B cell (primary cell): Measurements from ENCODE around the gene CREBBP. TPM values are rescaled to one million over a fixed set of nuclear protein-coding genes. Genes with fewer than 3 reads are reported as not detected.

ENCODE experiments used
- ATAC-seq: fragments of 200-7000 bp; cut with Tn5 transposase; one replicate; pipeline ENCODE4 v1.10.0; 2021; ENCODE audit warnings: low read depth, mild to moderate bottlenecking, moderate number of reproducible peaks, moderate library complexity
- CTCF ChIA-PET: fragments of 350-600 bp; sonication (Branson Sonifier 250); formaldehyde crosslinking; loops from one replicate; lab custom pipeline; 2021; ENCODE audit warnings: antibody characterized with exemption, inconsistent platforms; lab: Charles Lee
- POLR2A ChIA-PET: fragments of 350-600 bp; sonication (Branson Sonifier 250); formaldehyde crosslinking; loops from one replicate; lab custom pipeline; 2021; ENCODE audit warnings: antibody characterized with exemption; lab: Charles Lee
- DNase-seq: peaks from one replicate; pipeline ENCODE4 v3.0.0; 2013
- H2AFZ ChIP-seq: 2 replicates; pipeline ENCODE4 v1.6.1; 2012; ENCODE audit warnings: mild to moderate bottlenecking, low read depth, low read length; ENCODE audit not compliant: insufficient read depth, poor library complexity, severe bottlenecking
- H3K27ac ChIP-seq, 2 donors: 1 replicate in 1 of 2; 2 replicates in 1 of 2; pipeline ENCODE4 v1.5.1; 2012 to 2013; ENCODE audit warnings: low read length in 2 of 2, mild to moderate bottlenecking in 2 of 2, moderate library complexity in 1 of 2
- H3K27me3 ChIP-seq, 4 experiments: fragments of 200-600 bp in 1 of 4; sonication (generic) in 1 of 4; replicated peaks in 1 of 4; 1 replicate in 2 of 4; 2 replicates in 2 of 4; pipeline versions ENCODE4 v1.6.1 to v1.7.0; 2013 to 2016; ENCODE audit warnings: low read length in 3 of 4, mild to moderate bottlenecking in 2 of 4, mixed read lengths in 1 of 4, moderate library complexity in 1 of 4; ENCODE audit not compliant: insufficient read depth in 4 of 4, control insufficient read depth in 3 of 4; ENCODE audit errors: control extremely low read depth in 1 of 4
- H3K36me3 ChIP-seq, 2 experiments: replicated peaks in 1 of 2; 1 replicate in 1 of 2; 2 replicates in 1 of 2; pipeline versions ENCODE4 v1.6.1 to v1.7.1; 2013; ENCODE audit warnings: low read length in 1 of 2; ENCODE audit not compliant: insufficient read depth in 2 of 2, control insufficient read depth in 1 of 2; ENCODE audit errors: control extremely low read depth in 1 of 2, extremely low read depth in 1 of 2
- H3K4me1 ChIP-seq, 2 donors: fragments of 200-600 bp in 1 of 2; sonication (generic) in 1 of 2; 1 replicate in 1 of 2; 2 replicates in 1 of 2; pipeline versions ENCODE4 v1.5.1 to v1.6.1; 2013 to 2017; ENCODE audit warnings: low read length in 2 of 2; ENCODE audit not compliant: control insufficient read depth in 2 of 2, insufficient read depth in 2 of 2
- H3K4me2 ChIP-seq: replicated peaks from 2 replicates; pipeline ENCODE3; 2012; ENCODE audit warnings: mild to moderate bottlenecking, low read depth, low read length; ENCODE audit not compliant: poor library complexity, severe bottlenecking
- H3K4me3 ChIP-seq, 5 experiments: fragments of 200-600 bp in 1 of 5; sonication (generic) in 1 of 5; 1 replicate in 3 of 5; 2 replicates in 2 of 5; pipeline versions ENCODE4 v1.5.1 to v1.7.0; 2011 to 2016; ENCODE audit warnings: low read length in 4 of 5, mild to moderate bottlenecking in 4 of 5, low read depth in 2 of 5, control low read depth in 1 of 5, moderate library complexity in 1 of 5; ENCODE audit not compliant: insufficient read depth in 1 of 5; ENCODE audit errors: control extremely low read depth in 1 of 5, extremely low read depth in 1 of 5
- H3K79me2 ChIP-seq: fragments of 200-600 bp; sonication (generic); one replicate; pipeline ENCODE4 v1.6.0; 2016; ENCODE audit warnings: low read length; ENCODE audit not compliant: control insufficient read depth, insufficient read depth
- H3K9ac ChIP-seq: fragments of 200-600 bp; sonication (generic); 2 replicates; pipeline ENCODE4 v1.6.1; 2017; ENCODE audit warnings: mild to moderate bottlenecking, low read length, moderate library complexity
- H3K9me3 ChIP-seq, 3 donors: one replicate each; pipeline versions ENCODE4 v1.6.1 to v1.7.1; 2013; ENCODE audit warnings: low read length in 2 of 3; ENCODE audit not compliant: control insufficient read depth in 2 of 3, insufficient read depth in 1 of 3; ENCODE audit errors: control extremely low read depth in 1 of 3
- H4K20me1 ChIP-seq: 2 replicates; pipeline ENCODE4 v1.6.0; 2012; ENCODE audit warnings: mild to moderate bottlenecking, low read length; ENCODE audit not compliant: insufficient read depth, control insufficient read depth, poor library complexity, severe bottlenecking
- H3K27ac Mint-ChIP-seq: one replicate; pipeline ENCODE4 v1.8.0; 2021; ENCODE audit warnings: mixed read lengths
- H3K27me3 Mint-ChIP-seq: one replicate; pipeline ENCODE4 v1.8.0; 2021; ENCODE audit warnings: mixed read lengths
- H3K4me1 Mint-ChIP-seq: one replicate; pipeline ENCODE4 v1.8.0; 2021; ENCODE audit warnings: mixed read lengths
- H3K4me3 Mint-ChIP-seq: one replicate; pipeline ENCODE4 v1.8.0; 2021; ENCODE audit warnings: mixed read lengths
- H3K9me3 Mint-ChIP-seq: one replicate; pipeline ENCODE4 v1.8.0; 2022; ENCODE audit warnings: mixed read lengths; ENCODE audit not compliant: insufficient read depth
- CTCF ChIP-seq: fragments of 200-600 bp; IDR thresholded peaks from one replicate; pipeline ENCODE4 v1.8.0; 2022; ENCODE audit warnings: antibody characterized with exemption, mild to moderate bottlenecking
- EZH2 ChIP-seq: IDR thresholded peaks from 2 replicates; pipeline ENCODE4 v1.6.1; 2012; ENCODE audit warnings: borderline replicate concordance, low read depth, mild to moderate bottlenecking, moderate library complexity, low read length; ENCODE audit not compliant: insufficient read depth, poor library complexity, severe bottlenecking
- WGBS: methylation state at CpG from one replicate; pipeline ENCODE4 v1.1.5; 2013; ENCODE audit warnings: missing lambda C conversion rate; ENCODE audit not compliant: insufficient coverage; 5-methylcytosine and 5-hydroxymethylcytosine counted together
- intact Hi-C: fragments of 100-400 bp; cut with micrococcal nuclease; formaldehyde crosslinking; loops from one replicate; pipeline ENCODE4 v1.10.0; 2022
- polyA plus RNA-seq: library from polyadenylated mRNA; depleted of rRNA; stranded (reverse); fragments of >200 nt; gene quantifications from 2 replicates; pipeline ENCODE4 v1.2.3, GENCODE V29; 2012
- total RNA-seq, 2 donors: library from RNA; stranded (reverse); fragments of 120-200 nt in 1 of 2; gene quantifications; 1 replicate in 1 of 2; 2 replicates in 1 of 2; pipeline versions ENCODE4 v1.2.3 to v1.2.4, GENCODE V29; 2013 to 2022

Gene CREBBP
- total and polyA plus RNA-seq, 2 donors (not counting 1 experiment from before 2014, with no cell fraction given) = 27.6 to 206 TPM

- POLR2A ChIA-PET = no interaction called here
Measured at GRCh38 chr16:3731126-3731935, 149.2 kb downstream of the CREBBP start.

More at GRCh38 chr16:3731126-3731935, 149.2 kb downstream of the CREBBP start:
- Mint-ChIP-seq H3K4me1 (no peaks in the 10 kb centered on the region), H3K9me3 (no peaks in the 10 kb centered on the region), H3K4me3 (no peak overlapping the region), H3K27me3 (no peaks in the 10 kb centered on the region), H3K27ac (no peak overlapping the region)
- 98% methylated on average over 33 of the region's 34 CpGs for WGBS
- H3K4me1 ChIP-seq = no peaks in the 10 kb centered on the region
- H3K4me3 ChIP-seq = no peak overlapping the region
- H3K79me2 ChIP-seq = peaks cover 20% of the 10 kb centered on the region
- intact Hi-C loops = no loop called here
- H3K4me2 ChIP-seq = no peak overlapping the region
- ATAC-seq = no peak
- H3K9ac ChIP-seq = no peak overlapping the region
- TF ChIP-seq EZH2 = no peak
- no peak for TF ChIP-seq CTCF
- no peaks in the 10 kb centered on the region for H3K9me3 ChIP-seq
- H3K27ac ChIP-seq = no peak overlapping the region
- peaks cover 0 to 79% of the 10 kb centered on the region in 2 experiments for H3K36me3 ChIP-seq
- H3K27me3 ChIP-seq = no peaks in the 10 kb centered on the region
- H2AFZ ChIP-seq = no peak overlapping the region
- peaks cover 64% of the 10 kb centered on the region for H4K20me1 ChIP-seq
- DNase-seq = no peak
- CTCF ChIA-PET = no interaction called here
